ENCODE results near the gene GTPBP8.

GTPBP8 gene

GRCh38 chr3:113002679-113003078 lies 11.9 kb downstream of the GTPBP8 start:
- Histone ChIP-seq H2AFZ (ENCODE audit: low read depth, low read length) (no peak overlapping the region), H3K4me3 (ENCODE audit: low read length) (no peak overlapping the region), H3K36me3 (replicated peaks; ENCODE audit: low read depth, low read length) (peaks cover 83% of the 10 kb centered on the region), H3K4me2 (ENCODE audit: low read length) (no peak overlapping the region), H3K27me3 (ENCODE audit: low read depth, low read length) (no peaks in the 10 kb centered on the region), H3K79me2 (ENCODE audit: low read length) (peaks cover 20% of the 10 kb centered on the region), H3K4me1 (ENCODE audit: low read length) (no peaks in the 10 kb centered on the region), H3K27ac (ENCODE audit: low read length) (no peak overlapping the region), H3K9ac (ENCODE audit: low read length) (no peak overlapping the region), H4K20me1 (ENCODE audit: insufficient read depth, low read length) (no peaks in the 10 kb centered on the region), H3K9me3 (ENCODE audit: insufficient read depth, low read length) (no peaks in the 10 kb centered on the region)
- TF ChIP-seq EZH2phosphoT487 (IDR thresholded peaks at IDR 0.05; ENCODE audit: low read depth), result no peak
- no peak for TF ChIP-seq CTCF (IDR thresholded peaks at IDR 0.05; ENCODE audit: low read depth, low read length)

- H3K36me3 ChIP-seq (replicated peaks; ENCODE audit: low read depth, low read length), result peaks cover 90% of the 10 kb centered on the region
These were observed 14.8 kb downstream of the GTPBP8 start for GRCh38 chr3:113005611-113006010.

GRCh38 chr3:113006359-113007056 lies 15.7 kb downstream of the GTPBP8 start:
- H3K9ac ChIP-seq (ENCODE audit: low read length), result no peak overlapping the region
- no peaks in the 10 kb centered on the region for H3K9me3 ChIP-seq (ENCODE audit: insufficient read depth, low read length)
- no peak overlapping the region for H3K27ac ChIP-seq (ENCODE audit: low read length)
- no peak overlapping the region for H3K4me2 ChIP-seq (ENCODE audit: low read length)
- no peak overlapping the region for H2AFZ ChIP-seq (ENCODE audit: low read depth, low read length)
- no peak for TF ChIP-seq EZH2phosphoT487 (IDR thresholded peaks at IDR 0.05; ENCODE audit: low read depth)
- no peak for TF ChIP-seq CTCF (IDR thresholded peaks at IDR 0.05; ENCODE audit: low read depth, low read length)
- no peaks in the 10 kb centered on the region for H3K27me3 ChIP-seq (ENCODE audit: low read depth, low read length)
- H4K20me1 ChIP-seq (ENCODE audit: insufficient read depth, low read length), result 0 out of 2 replicates have a peak, but pooled peaks cover 7% of the 10 kb centered on the region
- H3K79me2 ChIP-seq (ENCODE audit: low read length), result peaks cover 53% of the 10 kb centered on the region
- H3K36me3 ChIP-seq (replicated peaks; ENCODE audit: low read depth, low read length), result peaks cover 90% of the 10 kb centered on the region
- no peak overlapping the region for H3K4me3 ChIP-seq (ENCODE audit: low read length)
- no peaks in the 10 kb centered on the region for H3K4me1 ChIP-seq (ENCODE audit: low read length)

More at GRCh38 chr3:113005611-113006010, 14.8 kb downstream of the GTPBP8 start:
- Histone ChIP-seq H3K79me2 (ENCODE audit: low read length) (peaks cover 44% of the 10 kb centered on the region), H3K4me3 (ENCODE audit: low read length) (no peak overlapping the region), H2AFZ (ENCODE audit: low read depth, low read length) (no peak overlapping the region), H3K4me1 (ENCODE audit: low read length) (no peaks in the 10 kb centered on the region), H3K27me3 (ENCODE audit: low read depth, low read length) (no peaks in the 10 kb centered on the region), H4K20me1 (ENCODE audit: insufficient read depth, low read length) (0 out of 2 replicates have a peak, but pooled peaks cover 7% of the 10 kb centered on the region), H3K4me2 (ENCODE audit: low read length) (no peak overlapping the region), H3K9ac (ENCODE audit: low read length) (no peak overlapping the region), H3K9me3 (ENCODE audit: insufficient read depth, low read length) (no peaks in the 10 kb centered on the region), H3K27ac (ENCODE audit: low read length) (no peak overlapping the region)
- TF ChIP-seq CTCF (IDR thresholded peaks at IDR 0.05; ENCODE audit: low read depth, low read length) (no peak), EZH2phosphoT487 (IDR thresholded peaks at IDR 0.05; ENCODE audit: low read depth) (no peak)

- Histone ChIP-seq H3K27me3 (ENCODE audit: low read depth, low read length) (no peaks in the 10 kb centered on the region), H3K27ac (ENCODE audit: low read length) (no peak overlapping the region), H3K9ac (ENCODE audit: low read length) (no peak overlapping the region), H3K9me3 (ENCODE audit: insufficient read depth, low read length) (no peaks in the 10 kb centered on the region), H3K4me3 (ENCODE audit: low read length) (no peak overlapping the region), H3K4me1 (ENCODE audit: low read length) (no peaks in the 10 kb centered on the region), H2AFZ (ENCODE audit: low read depth, low read length) (no peak overlapping the region), H3K36me3 (replicated peaks; ENCODE audit: low read depth, low read length) (peaks cover 93% of the 10 kb centered on the region), H4K20me1 (ENCODE audit: insufficient read depth, low read length) (0 out of 2 replicates have a peak, but pooled peaks cover 7% of the 10 kb centered on the region), H3K79me2 (ENCODE audit: low read length) (peaks cover 58% of the 10 kb centered on the region), H3K4me2 (ENCODE audit: low read length) (no peak overlapping the region)
- no peak for TF ChIP-seq CTCF (IDR thresholded peaks at IDR 0.05; ENCODE audit: low read depth, low read length)
These were observed 17.3 kb downstream of the GTPBP8 start for GRCh38 chr3:113008117-113008516.

Data from OCI-LY3 (cell line).